SKM-1 (cell line): ENCODE data around the gene EGFLAM.

Experiments used
- DNase-seq: peaks from one replicate; lab custom pipeline; 2025; ENCODE audit not compliant: unreplicated experiment; lab: John Stamatoyannopoulos, UW

EGFLAM gene

DNA sequence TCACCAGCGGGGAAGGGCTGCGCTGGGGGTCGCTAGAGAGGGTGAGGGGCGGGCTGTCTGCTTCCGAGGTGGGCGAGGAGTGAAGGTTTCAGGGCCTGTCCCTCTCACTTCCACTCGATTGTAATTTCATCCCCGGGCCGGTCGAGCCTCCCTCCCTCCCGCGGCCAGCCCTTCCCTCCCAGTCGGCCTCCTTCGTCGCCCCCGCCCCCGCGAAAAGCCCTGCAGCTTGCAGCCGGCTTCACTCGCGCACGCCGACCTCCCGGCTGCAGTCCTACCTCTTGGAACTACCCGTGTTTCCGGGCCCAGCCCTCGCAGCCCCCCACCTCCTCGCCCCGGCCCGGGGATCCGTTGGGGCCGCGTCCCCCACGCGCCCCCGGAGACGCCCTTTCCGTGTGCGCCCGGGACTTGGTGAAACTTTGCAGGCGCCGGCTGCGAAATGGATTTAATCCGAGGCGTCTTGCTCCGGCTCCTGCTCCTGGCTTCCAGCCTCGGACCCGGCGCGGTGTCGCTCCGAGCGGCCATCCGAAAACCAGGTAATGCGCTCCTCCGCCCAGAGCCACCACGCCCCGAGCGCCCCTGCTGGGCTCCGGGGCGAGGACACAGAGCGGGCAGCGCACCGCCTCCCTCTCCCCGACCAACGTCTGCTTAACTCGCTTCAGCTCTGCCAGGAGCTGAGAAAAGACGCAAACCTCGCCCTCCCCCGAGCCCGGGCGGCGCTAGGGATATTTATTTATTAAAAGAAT lies at the start of gene EGFLAM:
EGFLAM (plus strand) TSS at position 241 of the 743 bp plus-strand sequence; CDS start at position 437, 196 bp downstream.
- DNase-seq, result no peak

DNA sequence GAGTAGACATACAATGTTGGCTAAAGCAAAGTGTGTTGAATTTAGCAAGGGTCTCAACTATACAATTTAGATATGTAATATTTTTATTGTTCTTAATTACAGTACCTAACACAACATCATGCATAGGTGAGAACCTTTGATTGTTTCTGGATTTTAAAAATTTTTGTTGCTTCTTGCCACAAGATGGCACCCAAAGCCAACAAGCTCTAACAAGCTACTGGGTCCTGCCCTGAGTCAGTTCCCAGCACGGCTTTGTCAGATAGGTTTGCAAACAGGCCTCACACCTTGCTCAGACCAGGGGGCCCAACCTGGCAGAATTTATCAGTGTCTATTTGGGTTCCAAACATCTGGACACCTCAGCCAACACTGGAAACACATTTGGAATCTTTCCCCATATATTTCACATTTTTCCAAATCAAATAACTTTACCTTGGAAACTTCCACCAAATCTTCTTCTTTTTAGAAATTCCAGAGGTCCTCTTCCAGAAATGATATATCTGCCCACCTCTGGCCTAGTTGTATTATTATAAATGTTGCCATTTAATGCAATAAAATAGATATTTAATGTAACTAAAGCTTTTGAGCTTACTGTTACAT lies 49.5 kb upstream of the EGFLAM start:
- peak; percentile 1 for DNase-seq

DNA sequence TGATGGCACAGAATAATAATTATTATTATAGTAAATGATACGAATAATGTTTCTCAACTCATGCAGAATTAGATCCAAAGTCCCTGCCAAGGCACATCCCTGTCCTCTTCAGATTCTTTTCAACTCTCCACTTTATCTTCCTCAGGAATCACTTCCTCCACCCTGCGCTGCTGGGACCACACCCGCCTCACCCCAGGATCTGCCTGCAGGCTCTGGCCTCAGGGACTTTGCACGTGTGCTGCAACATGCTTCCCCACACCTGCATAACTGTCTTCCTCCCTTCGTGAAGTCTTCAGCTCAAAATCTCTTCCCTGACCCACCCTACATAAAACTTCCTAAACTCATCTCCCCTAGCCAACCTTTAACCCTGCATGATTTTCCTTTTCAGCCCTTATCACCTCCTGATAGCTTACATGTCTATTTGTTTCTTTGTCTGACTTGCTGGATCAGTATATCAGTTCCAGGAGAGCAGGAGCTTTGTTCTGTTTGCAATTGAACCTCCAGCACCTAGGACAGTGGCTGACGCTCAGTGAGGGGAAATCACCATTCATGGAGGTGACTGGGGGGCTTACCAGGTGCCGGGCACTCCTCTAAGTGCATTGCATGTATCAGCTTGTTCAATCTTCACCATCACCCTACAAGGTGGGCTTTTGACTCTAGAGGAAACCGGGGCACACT lies 47.5 kb upstream of the EGFLAM start:
- DNase-seq, result no peak

DNA sequence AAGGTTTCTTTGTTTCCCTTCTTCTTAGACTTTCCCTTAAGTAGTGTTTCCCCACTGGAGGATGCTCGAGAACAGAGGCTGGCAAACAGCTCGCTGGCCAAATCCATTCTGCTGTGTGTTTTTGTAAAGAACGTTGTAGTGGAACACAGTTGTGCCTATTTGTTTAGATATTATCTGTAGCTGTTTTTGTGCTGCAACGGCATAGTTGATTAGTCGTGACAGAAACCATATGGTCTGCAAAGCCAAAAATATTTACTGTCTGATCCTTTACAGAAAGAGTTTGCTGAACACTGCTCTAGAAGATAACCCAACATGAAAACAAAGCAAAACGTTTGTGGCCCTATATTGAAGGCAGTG lies 47.0 kb upstream of the EGFLAM start:
- DNase-seq, result no peak

DNA sequence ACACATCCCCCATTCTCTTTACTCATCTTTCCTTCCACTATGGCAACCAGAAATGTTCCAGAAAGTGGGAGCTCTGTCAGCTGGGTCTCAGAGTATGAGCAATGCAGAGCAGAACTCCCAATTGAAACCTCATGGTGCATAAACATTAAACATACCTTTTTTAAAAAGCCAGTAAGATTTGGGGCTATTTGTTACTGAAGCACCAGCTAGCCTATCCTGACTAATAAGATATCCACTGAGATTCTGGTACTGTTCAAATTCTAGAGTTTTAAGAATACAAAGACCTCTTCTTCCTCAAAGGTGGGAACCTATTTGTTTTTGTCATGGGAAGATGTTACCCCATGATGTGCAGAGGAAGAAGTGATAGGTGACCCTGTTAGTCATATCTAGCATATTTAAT lies 46.1 kb upstream of the EGFLAM start:
- DNase-seq, result no peak

DNA sequence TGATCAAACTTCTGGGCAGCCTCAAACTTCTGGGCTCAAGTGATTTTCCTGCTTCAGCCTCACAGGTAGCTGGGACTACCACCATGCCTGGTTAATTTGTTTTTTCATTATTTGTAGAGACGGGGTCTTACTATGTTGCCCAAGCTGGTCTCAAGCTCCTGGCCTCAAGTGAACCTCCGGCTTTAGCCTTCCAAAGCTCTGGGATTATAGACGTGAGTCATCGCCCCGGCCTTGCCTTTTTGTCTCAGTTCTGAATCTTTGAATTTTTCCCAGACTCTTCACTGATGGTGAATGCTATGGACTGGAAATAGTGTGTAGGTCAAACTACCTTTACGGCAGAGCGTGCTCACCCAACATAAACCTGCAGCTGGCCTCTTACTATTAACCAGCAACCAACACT lies 32.3 kb upstream of the EGFLAM start:
- no peak for DNase-seq

DNA sequence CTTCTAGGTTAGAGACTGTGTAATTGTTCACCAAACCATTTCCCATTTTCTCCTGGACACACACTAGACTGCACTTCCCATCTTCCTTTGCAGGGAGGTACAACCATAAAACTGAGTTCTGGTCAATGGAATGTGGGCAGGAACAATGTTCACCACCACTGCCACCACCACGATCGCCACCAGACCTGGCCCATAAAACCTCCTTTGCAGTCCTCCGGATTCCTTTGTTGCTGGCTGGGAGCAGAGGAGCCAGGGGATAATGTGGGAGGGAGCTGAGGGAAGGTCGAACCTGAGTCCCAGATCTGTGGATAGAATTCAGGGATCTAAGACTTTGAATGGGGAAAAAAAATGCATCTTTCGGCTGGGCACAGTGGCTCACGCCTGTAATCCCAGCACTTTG lies 29.4 kb upstream of the EGFLAM start:
- DNase-seq, result no peak

DNA sequence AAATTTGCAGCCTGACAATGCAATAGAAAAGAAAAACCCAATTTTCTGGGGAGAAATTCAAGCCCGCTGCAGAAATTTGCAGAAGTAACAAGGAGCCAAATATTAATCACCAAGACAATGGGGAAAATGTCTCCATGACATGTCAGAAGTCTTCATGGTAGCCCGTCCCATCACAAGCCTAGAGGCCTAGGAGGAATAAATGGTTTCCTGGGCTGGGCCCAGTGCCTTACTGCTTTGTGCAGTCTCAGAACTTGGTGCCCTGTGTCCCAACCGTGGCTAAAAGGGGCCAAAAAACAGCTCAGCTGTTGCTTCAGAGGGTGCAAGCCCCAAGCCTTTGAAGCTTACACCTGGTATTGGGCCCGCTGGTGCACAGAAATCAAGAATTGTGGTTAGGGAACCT lies 23.6 kb upstream of the EGFLAM start:
- no peak for DNase-seq

DNA sequence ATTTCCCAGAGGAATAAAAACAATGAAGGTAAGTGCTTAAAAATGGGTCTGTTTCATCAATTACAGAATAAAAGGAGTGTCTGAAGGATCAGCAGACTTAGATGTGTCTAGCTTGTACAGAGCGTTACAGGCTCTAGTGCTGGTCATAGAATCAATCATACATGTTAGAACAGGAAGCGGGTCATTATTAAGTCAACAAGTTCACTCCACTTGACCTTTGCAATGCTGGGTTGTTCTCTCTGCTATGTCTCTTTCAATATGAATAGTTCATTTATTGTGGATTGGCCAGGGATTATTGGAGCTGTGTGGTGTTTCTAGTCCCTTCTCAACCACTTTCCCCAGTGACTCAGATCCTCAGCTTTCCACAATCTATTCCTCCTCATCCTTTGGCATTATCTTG lies 20.7 kb upstream of the EGFLAM start:
- DNase-seq, result no peak

DNA sequence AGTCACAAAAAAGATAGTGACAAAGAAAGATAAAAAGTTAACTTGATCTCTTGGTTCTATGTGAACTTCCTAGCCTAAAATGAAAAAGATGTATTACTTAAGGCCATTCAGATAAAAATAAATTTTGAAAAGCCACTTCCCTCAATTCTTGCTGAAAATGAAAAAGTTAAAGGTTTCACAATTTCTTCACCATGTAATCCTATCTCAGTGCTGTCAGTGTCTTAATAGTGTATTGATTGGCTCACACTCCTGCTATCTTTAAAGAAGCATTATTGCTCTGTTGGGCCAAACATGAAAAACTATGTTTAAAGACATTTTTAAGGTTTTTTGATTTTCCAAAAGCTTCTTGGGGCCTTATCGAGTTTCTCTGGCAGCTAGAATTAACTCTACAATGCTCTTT lies 18.1 kb upstream of the EGFLAM start:
- DNase-seq, result no peak

DNA sequence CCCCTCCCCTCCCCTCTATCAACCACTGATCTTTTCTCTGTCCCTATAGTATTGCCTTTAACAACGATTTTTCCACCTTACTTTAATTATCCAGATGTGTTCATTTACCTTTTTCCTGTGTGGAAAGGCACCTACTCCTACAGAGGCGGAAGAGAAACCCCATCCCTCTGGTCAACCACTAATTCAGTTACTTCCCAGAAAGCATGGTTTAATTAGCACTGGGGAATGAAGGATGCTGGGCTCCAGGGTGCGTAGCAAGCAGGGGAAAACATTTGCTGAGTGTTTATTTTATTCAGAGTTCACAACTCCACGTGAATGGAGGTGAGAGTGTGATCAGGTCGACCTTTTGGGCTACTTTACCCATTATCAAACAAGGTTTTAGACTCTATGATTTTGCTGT lies 16.7 kb upstream of the EGFLAM start:
- no peak for DNase-seq

DNA sequence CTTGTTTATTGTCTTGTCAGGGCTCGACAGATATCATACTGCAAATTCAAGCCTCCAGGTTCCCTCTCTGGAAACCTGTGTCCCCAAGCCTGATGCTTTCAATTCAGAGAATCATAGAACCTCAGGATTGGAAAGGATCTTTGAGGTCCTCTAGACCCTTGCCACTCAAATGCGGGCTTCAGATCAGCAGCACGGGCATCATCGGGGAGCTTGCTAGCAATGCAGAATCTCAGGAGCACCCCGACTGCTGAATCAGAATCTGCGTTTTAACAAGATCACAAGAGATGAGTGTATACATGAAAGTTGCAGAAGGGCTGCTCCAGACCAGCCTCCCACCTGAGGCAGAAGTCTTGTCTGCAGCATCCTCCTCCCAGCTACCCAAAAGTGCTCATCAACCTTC lies 13.1 kb upstream of the EGFLAM start:
- no peak for DNase-seq

DNA sequence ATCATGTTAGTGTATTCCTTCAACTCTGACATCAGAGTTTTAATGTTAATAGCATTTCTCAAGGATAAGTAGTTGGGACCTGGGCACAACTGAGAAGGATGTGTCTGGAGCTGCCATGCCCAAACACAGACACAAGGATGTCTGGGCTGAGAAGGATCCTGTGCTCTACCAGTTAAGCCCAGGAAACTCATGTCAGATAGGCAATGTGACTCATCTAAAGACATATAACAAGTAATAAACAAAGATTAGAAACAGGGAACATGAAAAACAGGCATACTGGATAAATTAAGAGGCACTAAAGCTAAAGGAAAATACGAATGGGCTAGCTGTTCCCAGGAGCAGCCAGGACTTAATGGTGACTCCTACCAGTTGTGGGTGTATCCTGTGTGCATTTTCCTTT lies 9.1 kb upstream of the EGFLAM start:
- DNase-seq, result no peak

DNA sequence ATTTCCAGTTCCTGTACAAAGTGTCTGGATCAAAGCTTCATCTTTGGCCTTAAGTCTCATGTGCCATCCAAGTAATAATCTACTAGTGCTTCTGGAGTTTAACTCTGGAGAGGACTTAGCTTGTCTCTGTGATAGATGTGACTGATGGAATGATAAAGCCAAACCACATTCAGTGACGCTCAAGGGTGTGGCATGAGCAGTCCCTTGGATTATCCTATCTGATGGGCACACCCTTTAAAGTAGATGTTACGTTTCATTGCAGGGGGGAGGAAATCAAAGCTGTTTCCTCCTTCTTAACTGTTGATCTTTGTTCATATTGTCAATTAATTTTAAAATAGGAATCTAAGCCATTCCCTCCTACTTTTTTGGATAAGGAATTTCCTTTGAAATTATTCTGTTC lies 8.5 kb upstream of the EGFLAM start:
- no peak for DNase-seq

DNA sequence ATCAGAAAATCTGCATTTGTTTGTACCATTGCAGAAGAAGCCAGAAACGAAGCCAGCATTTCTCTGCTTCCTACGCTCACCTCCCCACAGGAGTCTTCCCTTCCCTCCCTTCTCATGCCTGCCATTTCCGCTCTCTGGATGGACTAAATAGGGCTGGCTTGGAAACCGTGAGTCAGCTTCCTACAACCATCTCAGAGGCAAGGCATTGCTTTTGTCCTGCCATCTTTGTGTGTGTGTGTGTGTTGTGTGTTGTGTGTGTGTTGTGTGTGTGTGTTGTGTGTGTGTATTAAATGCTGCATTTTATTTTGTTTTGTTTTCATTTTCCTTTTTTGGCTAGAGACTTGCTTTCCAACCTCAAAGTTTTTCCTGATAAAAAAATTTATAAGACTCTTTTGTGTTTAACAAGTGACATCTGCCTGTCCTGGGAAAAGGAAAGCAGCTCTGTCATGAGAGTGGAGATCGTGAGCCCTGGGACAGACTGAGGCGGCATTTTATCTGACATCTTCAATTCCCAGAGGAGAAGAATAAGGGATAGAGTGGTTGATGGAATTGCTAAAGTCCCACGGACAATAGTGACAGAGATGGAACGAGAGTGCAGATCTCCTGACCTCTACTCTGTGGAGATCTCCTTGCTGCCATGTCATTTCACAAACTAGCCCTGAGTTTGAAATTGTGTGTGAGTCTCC lies 7.5 kb upstream of the EGFLAM start:
- DNase-seq, result no peak

DNA sequence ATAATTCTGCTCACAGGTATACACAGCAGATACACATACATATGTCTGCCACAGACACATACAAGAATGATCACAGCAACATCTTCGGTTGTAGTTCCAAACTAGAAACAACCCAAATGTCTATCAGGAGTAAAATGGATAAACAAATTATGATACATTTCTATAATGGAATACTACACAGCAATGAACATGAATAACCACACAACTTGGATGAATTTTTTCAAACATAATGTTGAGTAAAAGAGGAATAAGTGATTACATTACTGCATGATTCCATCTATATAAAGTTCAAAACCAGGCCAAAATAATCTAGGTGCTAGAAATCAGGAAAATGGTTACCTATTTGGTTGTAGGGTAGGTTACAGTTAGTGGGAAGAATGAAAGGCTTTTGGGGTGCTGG lies 4.6 kb upstream of the EGFLAM start:
- DNase-seq, result no peak

DNA sequence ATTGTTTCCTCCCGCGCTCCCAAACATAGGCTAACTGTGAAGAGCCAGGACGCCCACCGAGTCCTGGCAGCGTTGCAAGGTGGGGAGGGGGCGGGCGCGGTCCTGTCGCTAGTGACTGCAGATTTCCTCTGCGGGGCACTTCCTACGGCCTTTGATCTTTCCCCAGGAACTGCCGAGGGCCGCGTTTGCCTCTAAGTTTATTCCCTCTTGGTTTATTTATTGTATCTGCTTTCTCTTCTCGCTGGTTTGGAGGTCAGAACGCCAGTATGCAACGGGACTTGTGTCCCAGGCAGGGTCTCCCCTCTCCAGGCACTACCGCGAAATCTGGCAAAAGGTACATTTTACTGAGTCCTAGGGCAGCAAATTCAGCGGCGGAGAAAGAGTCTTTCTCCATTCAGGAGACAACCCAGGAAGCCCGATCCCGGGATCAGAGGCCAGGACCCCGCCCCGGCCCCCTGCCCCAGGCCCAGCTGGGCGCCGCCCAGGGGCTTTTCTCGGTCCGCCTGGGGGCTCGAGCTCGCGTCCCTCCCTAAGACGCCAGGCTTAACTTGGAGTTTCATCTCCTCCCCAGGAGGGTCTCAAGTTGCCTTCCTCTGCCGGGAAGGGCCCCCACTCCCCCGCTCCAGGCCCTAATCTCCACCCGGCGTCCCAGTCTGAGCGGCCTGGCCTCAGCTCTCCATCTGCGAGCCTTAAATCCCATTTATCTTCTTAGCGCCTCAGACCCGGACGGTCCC lies 884 bp upstream of the EGFLAM start:
- DNase-seq, result no peak

DNA sequence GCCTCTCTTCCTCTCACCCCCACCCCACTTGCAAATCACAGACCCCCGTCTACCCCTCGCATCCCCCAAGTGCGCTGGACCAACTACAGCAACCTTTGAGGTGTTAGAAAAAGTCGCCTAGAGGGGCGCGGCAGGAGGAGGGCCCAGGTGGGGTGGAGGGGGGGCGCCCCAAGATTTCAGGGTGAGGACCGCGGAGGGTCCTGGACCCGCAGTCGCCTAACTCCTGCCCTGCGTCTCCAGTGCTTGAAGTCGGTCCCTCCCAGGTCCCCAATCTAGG lies 379 bp upstream of the EGFLAM start:
- DNase-seq, result no peak

DNA sequence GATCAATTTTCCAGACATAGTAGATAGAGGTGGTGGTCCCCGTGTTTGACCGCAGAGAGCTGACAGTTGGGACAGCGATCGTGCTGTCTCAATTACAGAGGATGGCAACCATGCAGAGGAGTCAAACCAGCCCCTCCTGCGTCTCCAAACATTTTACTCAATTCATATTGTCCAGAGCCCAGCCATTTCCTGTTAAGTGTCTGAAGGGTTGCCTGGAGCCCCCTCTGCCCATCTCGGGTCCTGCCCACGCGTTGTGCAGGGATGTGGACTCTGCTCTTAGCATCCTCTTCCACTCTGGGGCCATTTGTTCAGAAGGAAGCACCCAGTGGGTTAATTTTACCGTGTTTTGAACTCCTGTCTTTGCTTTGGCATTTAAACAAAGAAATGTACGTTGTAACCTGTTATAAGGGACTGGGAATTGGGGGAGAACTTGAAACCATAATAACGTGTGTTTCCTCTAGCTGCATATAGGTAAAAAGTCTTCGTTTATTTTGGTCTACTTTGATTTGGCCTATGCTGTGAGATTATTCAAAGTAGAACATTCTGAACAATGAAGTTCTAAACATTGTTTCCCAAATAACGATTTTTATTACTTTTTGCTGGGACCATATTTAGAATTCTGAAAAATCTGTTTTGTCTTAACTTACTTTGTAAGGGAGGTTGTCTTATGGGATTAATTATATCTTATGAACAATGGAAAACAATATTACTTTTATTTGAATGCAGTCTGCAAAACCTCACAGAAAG lies 876 bp downstream of the EGFLAM start:
- DNase-seq, result no peak

DNA sequence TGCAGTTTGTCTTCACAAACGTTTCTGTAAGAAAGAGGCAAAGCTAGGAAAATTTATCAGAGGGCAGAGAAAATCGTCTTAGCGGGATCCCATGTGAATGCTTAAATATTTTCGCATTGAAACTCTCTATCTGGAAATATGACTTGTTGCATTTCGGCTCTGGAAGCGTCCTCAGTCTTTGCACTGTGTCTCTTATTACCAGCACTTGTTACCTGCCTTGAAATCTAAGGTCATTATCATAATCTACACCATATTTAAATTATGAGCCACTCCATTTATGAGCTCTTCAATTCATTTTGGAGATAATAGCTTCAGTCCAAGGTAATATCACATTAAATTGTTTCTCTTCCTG lies 1.4 kb downstream of the EGFLAM start:
- DNase-seq, result no peak

DNA sequence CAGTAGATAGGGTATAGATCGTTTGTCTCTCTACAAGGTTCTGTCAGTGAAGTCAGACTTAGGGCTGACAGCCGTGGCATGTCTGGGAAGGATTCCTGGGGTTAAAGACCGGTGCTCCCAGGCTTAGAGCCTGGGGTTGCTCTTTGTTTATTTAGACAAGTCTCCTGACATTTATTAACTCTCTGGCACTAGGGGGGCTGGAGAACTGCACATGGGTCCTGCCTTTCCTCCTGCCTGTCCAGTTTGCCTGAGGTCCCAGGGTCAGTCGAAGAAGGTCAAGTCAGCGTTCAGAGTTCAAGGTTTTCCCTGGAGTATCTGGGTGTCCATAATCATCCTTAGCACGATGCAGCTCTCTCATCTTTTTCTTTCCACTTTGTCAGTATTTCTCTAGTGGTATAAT lies 5.6 kb downstream of the EGFLAM start:
- DNase-seq, result no peak
